ENCODE measurements around the gene PLCH1.

- TF ChIP-seq CTCF (conservative IDR thresholded peaks at IDR 0.05; ENCODE audit: low read length) = no peak
- TF ChIP-seq EZH2phosphoT487 (IDR thresholded peaks at IDR 0.05; ENCODE audit: borderline replicate concordance, low read depth, low read length) = no peak
Observed at GRCh38 chr3:155425396-155425795, 319.5 kb downstream of the PLCH1 start.

All from OCI-LY7 (cell line).